ENCODE measurements around the gene ADH5.

Gene ADH5

DNA sequence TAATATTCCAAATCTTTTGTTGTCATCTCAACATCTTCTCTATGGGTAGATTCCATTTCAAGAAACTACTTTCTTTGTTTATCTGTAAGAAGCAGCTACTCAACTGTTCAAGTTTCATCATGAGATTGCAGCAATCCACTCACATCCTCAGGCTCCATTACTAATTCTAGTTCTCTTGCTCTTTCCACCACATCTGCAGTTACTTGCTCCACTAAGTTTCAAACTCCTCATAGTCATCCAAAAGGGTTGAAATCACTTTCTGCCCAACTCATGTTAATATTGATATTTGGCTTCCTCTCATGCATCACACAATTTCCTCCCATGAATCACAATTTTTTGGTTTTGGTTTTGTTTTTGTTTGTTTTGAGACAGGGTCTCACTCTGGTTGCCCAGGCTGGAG lies 35.7 kb downstream of the ADH5 start:
- TF ChIP-seq, protein P1, sequence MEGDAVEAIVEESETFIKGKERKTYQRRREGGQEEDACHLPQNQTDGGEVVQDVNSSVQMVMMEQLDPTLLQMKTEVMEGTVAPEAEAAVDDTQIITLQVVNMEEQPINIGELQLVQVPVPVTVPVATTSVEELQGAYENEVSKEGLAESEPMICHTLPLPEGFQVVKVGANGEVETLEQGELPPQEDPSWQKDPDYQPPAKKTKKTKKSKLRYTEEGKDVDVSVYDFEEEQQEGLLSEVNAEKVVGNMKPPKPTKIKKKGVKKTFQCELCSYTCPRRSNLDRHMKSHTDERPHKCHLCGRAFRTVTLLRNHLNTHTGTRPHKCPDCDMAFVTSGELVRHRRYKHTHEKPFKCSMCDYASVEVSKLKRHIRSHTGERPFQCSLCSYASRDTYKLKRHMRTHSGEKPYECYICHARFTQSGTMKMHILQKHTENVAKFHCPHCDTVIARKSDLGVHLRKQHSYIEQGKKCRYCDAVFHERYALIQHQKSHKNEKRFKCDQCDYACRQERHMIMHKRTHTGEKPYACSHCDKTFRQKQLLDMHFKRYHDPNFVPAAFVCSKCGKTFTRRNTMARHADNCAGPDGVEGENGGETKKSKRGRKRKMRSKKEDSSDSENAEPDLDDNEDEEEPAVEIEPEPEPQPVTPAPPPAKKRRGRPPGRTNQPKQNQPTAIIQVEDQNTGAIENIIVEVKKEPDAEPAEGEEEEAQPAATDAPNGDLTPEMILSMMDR (IDR thresholded peaks at IDR 0.05; ENCODE audit: low read depth, low read length): no peak
- no peak for TF ChIP-seq EZH2phosphoT487 (IDR thresholded peaks at IDR 0.05; ENCODE audit: low read depth)
- H3K4me3 ChIP-seq (ENCODE audit: low read length): no peak overlapping the region
- H3K9me3 ChIP-seq (ENCODE audit: insufficient read depth, low read length): no peaks in the 10 kb centered on the region
- no peak overlapping the region for H3K4me2 ChIP-seq (ENCODE audit: low read length)
- no peak overlapping the region for H2AFZ ChIP-seq (ENCODE audit: low read depth, low read length)
- 0 out of 2 replicates have a peak, but pooled peaks cover 4% of the 10 kb centered on the region for H4K20me1 ChIP-seq (ENCODE audit: insufficient read depth, low read length)
- H3K27me3 ChIP-seq (ENCODE audit: low read depth, low read length): no peaks in the 10 kb centered on the region
- H3K36me3 ChIP-seq (replicated peaks; ENCODE audit: low read depth, low read length): peaks cover 28% of the 10 kb centered on the region
- 0 out of 2 replicates have a peak, but pooled peaks cover 3% of the 10 kb centered on the region for H3K79me2 ChIP-seq (ENCODE audit: low read length)
- H3K9ac ChIP-seq (ENCODE audit: low read length): no peak overlapping the region
- peaks cover 25% of the 10 kb centered on the region for H3K4me1 ChIP-seq (ENCODE audit: low read length)
- H3K27ac ChIP-seq (ENCODE audit: low read length): no peak overlapping the region

DNA sequence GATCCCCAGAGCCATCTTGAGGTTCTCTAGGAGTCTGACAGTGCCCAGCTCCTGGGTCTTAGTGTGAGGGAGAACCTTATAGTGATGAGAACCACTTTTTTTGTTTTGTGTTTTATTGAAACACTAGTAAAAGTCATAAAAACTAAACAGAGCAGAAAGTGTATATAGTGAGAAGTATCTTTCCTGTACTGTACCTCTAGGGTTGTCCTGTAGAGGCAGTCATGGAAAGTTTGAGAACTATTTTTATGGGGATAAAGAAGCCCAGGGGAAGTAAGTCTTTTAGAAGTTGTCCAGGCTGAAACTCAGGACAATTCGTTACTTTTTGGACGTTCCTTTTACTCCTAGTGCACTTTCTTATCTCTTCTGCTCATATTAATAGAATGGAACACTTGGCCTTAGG lies 40.9 kb downstream of the ADH5 start:
- H3K4me2 ChIP-seq (ENCODE audit: low read length): no peak overlapping the region
- no peak overlapping the region for H3K4me3 ChIP-seq (ENCODE audit: low read length)
- no peak overlapping the region for H2AFZ ChIP-seq (ENCODE audit: low read depth, low read length)
- no peaks in the 10 kb centered on the region for H3K27me3 ChIP-seq (ENCODE audit: low read depth, low read length)
- no peak overlapping the region for H3K27ac ChIP-seq (ENCODE audit: low read length)
- no peaks in the 10 kb centered on the region for H4K20me1 ChIP-seq (ENCODE audit: insufficient read depth, low read length)
- no peaks in the 10 kb centered on the region for H3K4me1 ChIP-seq (ENCODE audit: low read length)
- no peak overlapping the region for H3K9ac ChIP-seq (ENCODE audit: low read length)
- peaks cover 31% of the 10 kb centered on the region for H3K36me3 ChIP-seq (replicated peaks; ENCODE audit: low read depth, low read length)
- no peaks in the 10 kb centered on the region for H3K79me2 ChIP-seq (ENCODE audit: low read length)
- no peak for TF ChIP-seq EZH2phosphoT487 (IDR thresholded peaks at IDR 0.05; ENCODE audit: low read depth)
- TF ChIP-seq, protein P1 (IDR thresholded peaks at IDR 0.05; ENCODE audit: low read depth, low read length): no peak
- H3K9me3 ChIP-seq (ENCODE audit: insufficient read depth, low read length): no peaks in the 10 kb centered on the region

DNA sequence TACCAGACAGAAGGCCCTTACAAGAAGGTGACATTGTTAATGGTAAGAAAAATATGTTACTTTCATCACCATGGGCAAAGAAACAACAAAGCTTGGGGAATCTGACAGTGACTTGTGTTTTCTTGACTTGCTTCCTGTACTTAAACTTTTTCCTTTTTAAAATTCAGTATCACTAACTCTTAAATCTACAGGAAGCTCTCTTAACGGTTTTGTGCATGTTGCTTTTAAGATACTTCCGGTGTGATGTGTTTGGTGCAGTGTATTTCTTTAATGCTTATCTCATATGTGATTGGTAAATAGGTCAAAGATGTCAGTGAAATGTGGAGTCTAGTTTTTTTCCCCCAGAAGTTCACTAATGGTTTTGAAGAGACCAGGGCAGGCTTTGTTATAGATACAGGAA lies 45.2 kb downstream of the ADH5 start:
- Histone ChIP-seq H4K20me1 (ENCODE audit: insufficient read depth, low read length) (no peaks in the 10 kb centered on the region), H3K4me1 (ENCODE audit: low read length) (no peaks in the 10 kb centered on the region), H2AFZ (ENCODE audit: low read depth, low read length) (no peak overlapping the region), H3K4me2 (ENCODE audit: low read length) (no peak overlapping the region), H3K27me3 (ENCODE audit: low read depth, low read length) (no peaks in the 10 kb centered on the region), H3K79me2 (ENCODE audit: low read length) (no peaks in the 10 kb centered on the region), H3K9ac (ENCODE audit: low read length) (no peak overlapping the region), H3K4me3 (ENCODE audit: low read length) (no peak overlapping the region), H3K27ac (ENCODE audit: low read length) (no peak overlapping the region), H3K36me3 (replicated peaks; ENCODE audit: low read depth, low read length) (peaks cover 17% of the 10 kb centered on the region), H3K9me3 (ENCODE audit: insufficient read depth, low read length) (0 out of 2 replicates have a peak, but pooled peaks cover under 1% of the 10 kb centered on the region)
- TF ChIP-seq, protein P1 (IDR thresholded peaks at IDR 0.05; ENCODE audit: low read depth, low read length): no peak
- no peak for TF ChIP-seq EZH2phosphoT487 (IDR thresholded peaks at IDR 0.05; ENCODE audit: low read depth)

DNA sequence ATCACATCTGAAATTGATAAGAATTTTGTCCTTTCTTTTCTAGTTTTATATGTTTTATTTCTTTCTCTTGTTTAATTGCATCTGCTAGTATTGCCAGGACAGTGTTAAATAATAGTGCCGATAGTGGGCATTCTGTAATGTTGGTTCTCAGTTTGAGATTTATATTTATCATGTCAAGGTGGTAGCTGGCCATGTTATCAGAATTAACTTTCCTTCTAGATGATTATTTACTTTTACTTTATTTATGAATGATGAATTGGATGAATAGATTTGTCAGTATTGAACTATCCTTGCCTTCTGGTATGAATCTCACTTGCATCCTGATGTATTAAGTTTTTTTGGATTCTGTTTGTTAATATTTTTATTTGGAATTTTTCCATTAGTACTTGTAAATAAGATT lies 50.4 kb downstream of the ADH5 start:
- H3K27ac ChIP-seq (ENCODE audit: low read length): no peak overlapping the region
- H3K4me3 ChIP-seq (ENCODE audit: low read length): no peak overlapping the region
- no peak overlapping the region for H2AFZ ChIP-seq (ENCODE audit: low read depth, low read length)
- no peaks in the 10 kb centered on the region for H3K4me1 ChIP-seq (ENCODE audit: low read length)
- H3K4me2 ChIP-seq (ENCODE audit: low read length): no peak overlapping the region
- H3K9ac ChIP-seq (ENCODE audit: low read length): no peak overlapping the region
- 0 out of 2 replicates have a peak, but pooled peaks cover 4% of the 10 kb centered on the region for H3K9me3 ChIP-seq (ENCODE audit: insufficient read depth, low read length)
- TF ChIP-seq, protein P1 (IDR thresholded peaks at IDR 0.05; ENCODE audit: low read depth, low read length): no peak
- no peak for TF ChIP-seq EZH2phosphoT487 (IDR thresholded peaks at IDR 0.05; ENCODE audit: low read depth)
- no peaks in the 10 kb centered on the region for H3K27me3 ChIP-seq (ENCODE audit: low read depth, low read length)
- peaks cover 31% of the 10 kb centered on the region for H3K36me3 ChIP-seq (replicated peaks; ENCODE audit: low read depth, low read length)
- H4K20me1 ChIP-seq (ENCODE audit: insufficient read depth, low read length): no peaks in the 10 kb centered on the region
- H3K79me2 ChIP-seq (ENCODE audit: low read length): peaks cover 6% of the 10 kb centered on the region
